Measurements from ENCODE around the gene INPP5D. TPM values are rescaled to one million over a fixed set of nuclear protein-coding genes. Genes with fewer than 3 reads are reported as not detected.

Gene INPP5D
- total and polyA plus RNA-seq, 2 of the 8 experiments (the other 6 are each of a cell fraction or from before 2014, with no cell fraction given) = 4.5 to 7.1 TPM

DNA sequence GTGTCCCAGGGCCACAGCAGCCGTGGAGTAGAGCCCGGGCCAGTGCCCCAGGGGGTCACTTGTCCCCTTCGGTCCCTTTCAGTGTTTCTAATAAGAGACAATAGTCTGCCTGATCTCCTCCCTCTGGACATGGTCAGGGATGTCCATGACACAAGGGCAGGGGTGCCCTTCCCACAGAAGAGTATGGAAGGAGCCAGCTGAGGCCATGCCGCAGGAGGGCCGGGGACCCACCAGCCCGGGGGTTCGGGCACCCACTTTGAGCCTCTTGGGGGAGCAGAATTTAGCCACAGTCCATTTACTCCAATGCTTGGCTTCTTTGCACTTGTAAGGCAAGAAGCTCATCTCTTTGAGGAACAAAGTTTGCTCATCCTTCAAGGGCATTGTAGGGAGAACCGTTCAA, 102.6 kb downstream of the INPP5D start (continued):
- TF ChIP-seq CTCF (IDR thresholded peaks at IDR 0.05; ENCODE audit: control extremely low read depth in 1 of 3, insufficient read depth in 1 of 3, low read depth in 1 of 3, low read length in 3 of 3) (no peak), KDM4A (IDR thresholded peaks at IDR 0.05; ENCODE audit: low read depth, low read length, severe bottlenecking) (no peak), SRF (IDR thresholded peaks at IDR 0.05; ENCODE audit: low read depth, low read length) (no peak), KDM1A (IDR thresholded peaks at IDR 0.05; ENCODE audit: borderline replicate concordance, low read length) (no peak), EZH2 (IDR thresholded peaks at IDR 0.05; ENCODE audit: low read depth, low read length, severe bottlenecking) (no peak), CBX5 (IDR thresholded peaks at IDR 0.05; ENCODE audit: low read depth, low read length) (no peak), BRCA1 (IDR thresholded peaks at IDR 0.05; ENCODE audit: low read depth, low read length) (no peak)

All from H1 (cell line).